Thoracic aorta (tissue), 2 donors: ENCODE data around the gene SLC26A6. TPM values are rescaled to one million over a fixed set of nuclear protein-coding genes. Genes with fewer than 3 reads are reported as not detected.

ENCODE experiments used
- ATAC-seq: fragments of 150-250 bp; one replicate; pipeline ENCODE4 v1.8.0; 2017; ENCODE audit warnings: low read depth; ENCODE audit not compliant: insufficient number of reproducible peaks, low FRiP score
- DNase-seq: peaks from one replicate; pipeline ENCODE4 v3.0.0-alpha.2; 2020; ENCODE audit warnings: low spot score
- H3K27ac ChIP-seq, 2 donors: fragments of 200-600 bp; sonication (generic); 1 replicate in 1 of 2; 2 replicates in 1 of 2; pipeline ENCODE4 v1.5.1; 2016; ENCODE audit warnings: mild to moderate bottlenecking in 2 of 2, moderate library complexity in 2 of 2
- H3K27me3 ChIP-seq: fragments of 200-600 bp; sonication (generic); replicated peaks from 2 replicates; pipeline ENCODE4 v1.6.0; 2016; ENCODE audit warnings: mild to moderate bottlenecking; ENCODE audit not compliant: insufficient read depth
- H3K36me3 ChIP-seq: fragments of 200-600 bp; sonication (generic); one replicate; pipeline ENCODE4 v1.5.1; 2016
- H3K4me1 ChIP-seq, 2 donors: fragments of 200-600 bp; sonication (generic); 1 replicate in 1 of 2; 2 replicates in 1 of 2; pipeline versions ENCODE4 v1.5.1 to v1.6.0; 2016; ENCODE audit warnings: low read depth in 2 of 2, mild to moderate bottlenecking in 1 of 2; ENCODE audit not compliant: control insufficient read depth in 1 of 2
- H3K4me3 ChIP-seq: fragments of 200-600 bp; sonication (generic); 2 replicates; pipeline ENCODE4 v1.5.1; 2016; ENCODE audit warnings: mild to moderate bottlenecking
- H3K9me3 ChIP-seq: fragments of 200-600 bp; sonication (generic); 2 replicates; pipeline ENCODE4 v1.5.1; 2016
- total RNA-seq, 2 donors: library from RNA; depleted of rRNA; stranded (reverse); fragments of >200 nt; gene quantifications; one replicate each; pipeline versions ENCODE4 v1.1.0 to v1.2.3, GENCODE V29; 2016
- TF ChIP-seq, protein P1 (sequence below): fragments of 200-600 bp; sonication (generic); IDR thresholded peaks from one replicate; pipeline ENCODE4 v1.5.1; 2019; ENCODE audit warnings: antibody characterized with exemption

The SLC26A6 gene
- total RNA-seq, 2 donors from 2014 or later = 93.9 to 102 TPM

DNA sequence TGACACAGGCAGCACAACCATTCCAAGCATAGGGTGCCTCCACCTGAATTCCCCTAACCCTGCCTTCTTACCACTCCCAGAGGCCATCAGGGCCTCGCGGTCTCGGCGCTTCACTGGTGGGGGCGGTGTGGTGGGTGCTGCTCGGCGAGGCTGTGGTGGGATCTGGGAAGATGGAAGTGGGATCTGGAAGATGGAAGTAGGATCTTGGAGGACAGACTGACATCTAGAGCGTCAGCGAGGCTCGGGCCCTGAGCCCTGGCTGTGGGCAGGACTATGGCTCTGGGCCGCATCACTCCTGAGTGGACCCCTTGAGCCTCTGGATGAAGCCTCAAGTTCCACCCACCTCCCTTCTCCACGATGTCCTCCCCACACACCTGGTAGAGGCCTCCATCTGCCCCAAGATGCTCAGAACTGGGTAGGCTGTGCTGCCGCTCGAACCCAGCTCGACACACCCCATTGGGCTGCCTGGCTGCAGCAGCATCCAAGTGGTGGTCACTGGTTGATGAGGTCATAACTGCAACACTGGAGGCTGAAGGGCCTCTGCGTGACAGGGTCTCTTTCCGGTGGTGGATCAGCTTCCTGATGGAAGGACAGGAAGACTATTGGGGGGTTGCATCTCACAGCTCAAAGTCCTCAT is 46.8 kb upstream of the SLC26A6 start:
- DNase-seq (no peak), ATAC-seq (no peak)
- no peaks in the 10 kb centered on the region for H3K9me3 ChIP-seq
- no peak overlapping the region for H3K27ac ChIP-seq
- H3K36me3 ChIP-seq = peaks cover 37% of the 10 kb centered on the region
- TF ChIP-seq, protein P1, sequence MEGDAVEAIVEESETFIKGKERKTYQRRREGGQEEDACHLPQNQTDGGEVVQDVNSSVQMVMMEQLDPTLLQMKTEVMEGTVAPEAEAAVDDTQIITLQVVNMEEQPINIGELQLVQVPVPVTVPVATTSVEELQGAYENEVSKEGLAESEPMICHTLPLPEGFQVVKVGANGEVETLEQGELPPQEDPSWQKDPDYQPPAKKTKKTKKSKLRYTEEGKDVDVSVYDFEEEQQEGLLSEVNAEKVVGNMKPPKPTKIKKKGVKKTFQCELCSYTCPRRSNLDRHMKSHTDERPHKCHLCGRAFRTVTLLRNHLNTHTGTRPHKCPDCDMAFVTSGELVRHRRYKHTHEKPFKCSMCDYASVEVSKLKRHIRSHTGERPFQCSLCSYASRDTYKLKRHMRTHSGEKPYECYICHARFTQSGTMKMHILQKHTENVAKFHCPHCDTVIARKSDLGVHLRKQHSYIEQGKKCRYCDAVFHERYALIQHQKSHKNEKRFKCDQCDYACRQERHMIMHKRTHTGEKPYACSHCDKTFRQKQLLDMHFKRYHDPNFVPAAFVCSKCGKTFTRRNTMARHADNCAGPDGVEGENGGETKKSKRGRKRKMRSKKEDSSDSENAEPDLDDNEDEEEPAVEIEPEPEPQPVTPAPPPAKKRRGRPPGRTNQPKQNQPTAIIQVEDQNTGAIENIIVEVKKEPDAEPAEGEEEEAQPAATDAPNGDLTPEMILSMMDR = no peak
- no peaks in the 10 kb centered on the region for H3K27me3 ChIP-seq
- H3K4me3 ChIP-seq = no peak overlapping the region
- peaks cover 21 to 33% of the 10 kb centered on the region in 2 donors for H3K4me1 ChIP-seq

DNA sequence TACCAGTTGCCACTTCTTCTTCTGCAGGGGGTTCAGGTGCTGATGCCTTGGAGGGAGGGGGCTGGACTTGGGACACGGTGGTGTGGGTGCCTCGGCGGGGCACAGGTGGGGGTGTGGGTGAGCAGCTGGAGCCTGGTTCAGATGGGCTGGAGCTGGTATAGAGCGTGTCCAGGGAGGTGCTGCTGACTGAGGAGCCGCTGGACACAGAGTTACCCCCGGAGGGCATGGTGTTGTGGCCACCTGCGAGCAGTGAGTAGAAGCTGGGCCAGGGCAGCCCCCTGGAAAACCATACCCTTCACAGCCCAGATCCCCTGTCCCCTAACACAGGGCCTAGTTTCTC is 46.2 kb upstream of the SLC26A6 start:
- H3K4me1 ChIP-seq = peaks cover 19 to 27% of the 10 kb centered on the region in 2 donors
- no peak overlapping the region for H3K4me3 ChIP-seq
- no peaks in the 10 kb centered on the region for H3K9me3 ChIP-seq
- no peak overlapping the region for H3K27ac ChIP-seq
- peaks cover 43% of the 10 kb centered on the region for H3K36me3 ChIP-seq
- ATAC-seq (no peak), DNase-seq (no peak)
- no peaks in the 10 kb centered on the region for H3K27me3 ChIP-seq
- TF ChIP-seq, protein P1 = no peak

DNA sequence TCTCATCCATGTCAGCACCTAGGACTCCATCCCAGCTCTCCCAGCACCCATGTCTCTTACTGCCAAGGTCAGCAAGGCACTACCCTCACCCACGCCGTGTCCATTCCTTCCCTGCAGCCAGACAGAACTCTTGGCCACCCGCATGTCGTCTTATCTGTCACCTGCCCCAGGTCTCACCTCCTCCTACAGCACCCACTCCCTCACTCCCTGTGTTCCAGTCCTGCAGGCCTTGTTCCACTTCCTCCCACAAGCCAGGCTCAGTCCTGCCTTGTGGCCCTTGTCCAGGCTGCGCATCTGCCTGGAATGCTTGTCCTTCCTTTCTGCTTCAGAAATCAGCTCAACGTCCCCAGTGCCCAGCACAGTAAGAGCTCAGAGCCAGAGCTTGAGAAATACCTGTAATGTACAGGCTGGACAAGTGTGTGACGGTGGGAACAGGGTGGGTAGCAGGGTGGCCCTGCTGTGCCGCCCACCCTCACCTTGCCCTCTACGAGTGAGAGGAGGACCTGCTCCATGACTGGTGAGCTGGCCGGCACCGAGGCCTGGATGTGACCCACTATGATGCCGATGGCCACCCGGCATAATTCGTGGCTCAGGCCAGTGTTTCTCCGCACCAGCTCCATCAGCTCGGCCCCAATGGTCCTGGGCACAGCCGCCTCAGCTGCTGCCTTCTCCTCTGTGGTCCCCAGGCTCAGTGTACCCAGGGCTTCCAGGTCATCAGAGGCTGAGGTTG is 45.7 kb upstream of the SLC26A6 start:
- Histone ChIP-seq H3K9me3 (no peaks in the 10 kb centered on the region), H3K27me3 (no peaks in the 10 kb centered on the region), H3K4me3 (no peak overlapping the region), H3K27ac (no peak overlapping the region), H3K36me3 (peaks cover 45% of the 10 kb centered on the region), H3K4me1 (peaks cover 14 to 22% of the 10 kb centered on the region in 2 donors)
- ATAC-seq = no peak
- TF ChIP-seq, protein P1 = no peak
- DNase-seq = no peak

DNA sequence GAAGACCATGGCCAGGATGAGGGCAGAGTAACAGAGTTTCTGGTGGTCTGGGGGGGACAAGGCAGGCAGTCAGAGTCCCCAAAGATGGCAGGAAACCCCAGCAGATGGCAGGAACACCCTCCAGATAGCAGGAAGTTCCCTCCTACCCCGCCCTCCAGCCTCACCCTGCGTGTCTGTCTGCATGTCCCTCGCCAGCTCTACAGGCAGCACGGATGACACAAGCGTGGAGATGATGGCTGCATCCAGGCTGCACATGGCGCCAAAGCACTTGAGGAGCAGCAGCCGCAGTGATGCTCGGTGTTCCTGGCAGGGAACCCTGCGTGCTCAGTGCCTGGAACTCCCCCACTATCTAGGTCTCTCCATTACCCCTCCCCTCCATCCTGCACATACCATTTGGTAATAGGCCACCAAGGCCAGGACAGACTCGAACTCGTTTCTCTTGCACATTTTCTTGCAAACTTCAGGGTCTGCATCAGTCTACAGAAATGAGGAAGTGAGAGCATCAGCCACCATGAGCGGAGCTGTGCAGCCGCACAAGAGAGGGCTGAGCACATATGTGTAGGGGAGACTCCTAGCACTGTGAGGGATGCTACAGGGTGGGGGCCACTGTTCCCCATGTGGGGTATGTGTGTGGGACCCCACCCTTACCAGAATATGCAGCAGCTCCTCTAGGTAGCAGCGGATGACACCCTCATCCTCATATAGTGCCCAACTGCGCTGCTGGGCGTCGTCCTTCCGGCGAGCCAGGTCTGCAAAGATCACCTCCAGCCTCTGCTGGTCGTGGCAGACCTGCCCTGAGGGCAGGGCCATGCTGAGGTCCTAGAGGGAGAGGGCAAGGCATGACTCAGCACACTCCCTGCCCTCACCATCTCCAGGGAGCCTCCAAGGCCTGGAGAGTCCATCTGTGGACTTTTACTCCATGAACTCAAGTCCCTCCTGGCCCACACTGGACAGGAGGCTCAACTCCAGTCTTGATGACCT is 44.4 kb upstream of the SLC26A6 start:
- no peak for DNase-seq
- no peaks in the 10 kb centered on the region for H3K9me3 ChIP-seq
- TF ChIP-seq, protein P1 = no peak
- H3K27me3 ChIP-seq = no peaks in the 10 kb centered on the region
- peaks cover 49% of the 10 kb centered on the region for H3K36me3 ChIP-seq
- no peak for ATAC-seq
- no peak overlapping the region for H3K27ac ChIP-seq
- no peak overlapping the region for H3K4me3 ChIP-seq
- peaks cover 13 to 19% of the 10 kb centered on the region in 2 donors for H3K4me1 ChIP-seq
